GM18507 (cell line): ENCODE data around the gene NOTCH1.

Experiments
- DNase-seq: peaks from one replicate; pipeline ENCODE4 v3.0.0; 2011; ENCODE audit warnings: low read depth; ENCODE audit not compliant: insufficient read length; ENCODE audit errors: extremely low spot score
- FAIRE-seq: peaks from 2 replicates; lab custom pipeline; 2011; peaks lifted over from hg19 to GRCh38; lab: Jason Lieb, UNC

The NOTCH1 gene

DNA sequence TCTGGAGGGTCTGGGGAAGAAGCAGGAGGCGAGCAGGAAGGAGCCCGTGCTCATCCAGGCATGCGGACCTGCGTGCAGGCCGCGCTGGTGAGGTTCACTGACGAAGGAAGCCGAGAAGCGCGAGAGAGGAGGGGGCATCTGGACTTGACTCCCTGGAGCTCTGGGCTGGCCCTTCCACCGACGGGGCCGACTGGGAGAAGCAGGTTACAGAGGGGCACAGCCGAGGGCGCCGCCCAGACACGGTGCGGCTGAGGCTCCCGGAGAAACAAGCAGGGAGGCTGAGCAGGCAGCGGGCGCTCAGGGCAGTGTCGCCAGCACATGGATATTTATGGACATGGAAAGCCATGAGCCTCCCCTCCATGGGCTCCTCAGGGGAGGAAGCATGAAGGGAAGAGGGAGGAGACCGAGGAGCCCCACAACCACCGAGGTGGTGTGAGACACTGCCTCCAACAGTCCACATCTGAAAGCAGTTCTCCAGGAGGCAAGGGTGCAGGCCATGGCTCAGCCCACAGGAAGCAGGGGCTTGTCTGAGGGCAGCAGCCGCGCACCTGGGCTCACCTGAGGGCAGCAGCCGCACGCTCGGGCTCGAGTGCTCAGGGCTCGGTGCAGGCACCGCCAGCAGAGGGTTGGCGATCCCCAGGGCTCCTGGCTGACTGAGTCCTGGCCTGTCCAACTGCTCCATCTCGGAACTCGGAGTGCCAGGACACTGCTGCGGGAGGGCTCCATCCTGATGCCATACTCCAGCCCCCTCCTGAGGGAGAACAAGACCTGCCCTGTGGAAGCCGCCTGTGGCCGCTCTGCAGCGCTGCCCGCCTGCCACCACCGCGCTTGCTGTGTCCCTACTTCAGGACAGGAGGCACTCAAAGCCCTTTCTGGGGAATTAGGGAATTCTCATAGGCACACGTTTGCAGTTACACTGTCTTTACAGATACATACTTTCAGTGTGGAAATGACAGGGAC is 90.5 kb downstream of the NOTCH1 start:
- DNase-seq (no peak), FAIRE-seq (no peak)

DNA sequence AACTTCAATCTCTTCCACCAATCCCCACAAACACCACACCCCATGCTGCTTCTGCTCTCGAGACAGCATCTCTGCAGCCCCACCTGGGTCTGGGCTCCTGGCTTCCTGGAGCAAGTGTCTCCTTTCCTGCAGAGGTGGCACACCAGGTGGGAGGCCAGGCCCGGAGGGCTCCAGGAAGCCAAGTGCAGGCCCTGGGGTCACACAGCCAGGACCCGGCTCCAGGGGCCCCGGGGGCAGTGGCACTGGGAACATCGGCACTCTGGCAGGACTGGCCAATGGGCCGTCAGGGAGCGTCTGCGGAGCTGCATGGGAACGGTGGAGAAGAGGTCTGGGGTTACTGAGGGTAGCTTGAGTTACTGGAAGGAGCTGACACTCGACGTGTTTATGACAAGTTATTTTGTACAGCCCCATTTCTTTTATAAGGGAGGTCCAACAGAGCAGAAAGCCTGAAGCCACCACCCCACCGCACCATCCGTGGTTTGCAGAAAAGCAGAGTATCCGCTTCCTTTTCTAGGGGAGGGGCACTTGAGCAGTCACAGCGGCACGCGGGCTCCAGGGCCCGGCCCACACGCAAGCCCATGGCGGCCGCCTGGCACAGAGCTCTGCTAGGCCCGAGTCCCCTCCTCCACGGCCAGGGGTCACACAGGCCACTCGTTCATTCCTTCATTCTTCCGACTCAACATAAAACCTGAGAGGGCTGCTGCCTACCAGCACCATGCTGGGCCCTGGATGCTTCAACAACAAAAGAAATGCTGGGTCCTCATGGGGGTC is 91.6 kb downstream of the NOTCH1 start:
- FAIRE-seq (no peak), DNase-seq (no peak)

DNA sequence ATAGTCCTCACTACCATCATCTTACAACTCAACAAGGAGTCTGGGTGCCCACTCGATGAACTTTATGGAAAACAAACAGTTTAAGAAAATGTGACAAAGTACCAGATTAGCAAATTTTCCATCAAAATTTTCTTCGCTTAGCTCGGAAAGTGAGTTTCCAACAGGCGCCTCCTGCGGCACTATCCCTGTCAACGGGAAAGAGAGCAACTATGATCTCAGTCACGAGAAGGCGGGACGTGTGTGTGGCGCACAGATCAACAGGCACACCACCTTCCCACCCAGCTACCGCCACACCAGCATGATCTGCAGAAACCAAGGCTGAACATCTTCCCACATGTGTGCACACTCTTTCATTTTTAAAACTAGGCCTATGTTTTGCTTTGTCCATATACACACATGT is 92.5 kb downstream of the NOTCH1 start:
- no peak for DNase-seq
- no peak for FAIRE-seq

DNA sequence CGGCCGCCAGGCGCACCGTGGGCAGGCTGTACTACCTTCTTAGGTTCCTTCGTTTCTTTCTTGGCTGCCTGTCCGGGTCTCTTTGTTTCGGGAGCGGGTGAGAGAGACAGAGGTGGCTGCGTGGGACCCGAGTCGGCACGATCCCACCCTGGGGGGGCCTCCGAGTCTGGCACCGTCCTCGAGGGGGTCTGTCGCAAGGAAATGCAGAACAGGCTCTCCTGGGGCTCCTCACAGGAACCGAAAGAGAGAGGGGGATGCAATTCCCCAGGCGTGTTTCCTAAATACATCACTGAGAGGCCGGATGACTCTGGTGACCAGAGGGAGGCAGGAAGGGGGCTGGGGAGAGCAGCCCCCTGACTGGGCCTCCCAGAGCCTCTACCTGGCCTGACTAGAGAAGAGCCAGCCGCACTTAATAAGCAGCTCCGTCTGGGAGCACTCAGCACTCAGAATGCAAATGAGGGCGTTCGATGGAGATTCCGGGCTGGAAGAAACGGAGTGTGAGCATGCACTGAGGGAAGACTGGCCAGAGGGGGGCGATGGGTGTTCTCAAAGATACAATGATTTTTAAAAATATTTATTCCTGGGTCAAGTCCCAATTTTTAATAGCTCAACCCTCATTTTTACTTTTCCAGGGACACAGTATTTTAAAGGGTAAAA is 94.5 kb downstream of the NOTCH1 start:
- FAIRE-seq (no peak), DNase-seq (no peak)

DNA sequence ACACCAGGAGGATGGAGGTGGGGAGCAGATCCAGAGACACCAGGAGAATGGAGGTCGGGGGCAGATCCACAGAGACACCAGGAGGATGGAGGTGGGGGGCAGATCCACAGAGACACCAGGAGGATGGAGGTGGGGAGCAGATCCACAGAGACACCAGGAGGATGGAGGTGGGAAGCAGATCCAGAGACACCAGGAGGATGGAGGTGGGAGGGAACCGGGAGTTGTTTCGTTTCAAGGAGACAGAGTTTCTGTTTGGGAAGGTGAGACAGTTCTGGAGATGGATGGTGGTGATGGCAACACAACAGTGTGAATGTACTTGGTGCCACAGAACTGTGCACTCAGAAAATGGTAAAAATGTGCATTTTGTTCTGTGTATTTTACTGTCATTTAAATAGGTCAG is 97.2 kb downstream of the NOTCH1 start:
- FAIRE-seq (no peak), DNase-seq (no peak)

DNA sequence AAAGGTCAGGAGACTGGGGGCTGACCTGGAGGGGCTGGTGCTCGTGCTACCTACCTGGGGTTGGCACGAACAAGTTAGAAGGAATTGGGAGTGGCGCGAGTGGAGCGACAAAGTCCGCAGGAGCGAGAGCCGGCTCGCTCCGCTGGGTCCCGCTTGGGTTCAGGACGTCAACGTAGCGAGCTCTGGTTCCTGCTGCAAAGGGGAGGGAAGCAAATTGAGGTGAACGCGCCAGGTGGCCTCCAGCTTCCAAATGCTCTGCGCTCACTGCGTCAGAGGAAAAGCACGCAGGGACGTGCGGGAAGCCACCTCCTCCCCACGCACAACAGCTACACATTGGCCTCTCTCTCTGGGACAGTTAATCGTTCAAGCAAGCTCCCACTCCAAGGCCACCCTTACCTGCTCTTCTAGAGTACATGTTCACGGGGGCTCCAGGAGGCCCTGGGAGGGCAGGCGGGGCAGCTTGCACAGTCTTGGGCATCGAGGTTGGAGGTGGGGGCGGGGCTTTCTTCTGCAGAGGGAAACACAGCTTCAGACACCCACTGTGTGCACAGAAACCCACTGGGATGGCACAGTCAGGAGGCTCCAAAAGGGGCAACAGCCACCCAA is 98.6 kb downstream of the NOTCH1 start:
- DNase-seq = no peak
- no peak for FAIRE-seq

DNA sequence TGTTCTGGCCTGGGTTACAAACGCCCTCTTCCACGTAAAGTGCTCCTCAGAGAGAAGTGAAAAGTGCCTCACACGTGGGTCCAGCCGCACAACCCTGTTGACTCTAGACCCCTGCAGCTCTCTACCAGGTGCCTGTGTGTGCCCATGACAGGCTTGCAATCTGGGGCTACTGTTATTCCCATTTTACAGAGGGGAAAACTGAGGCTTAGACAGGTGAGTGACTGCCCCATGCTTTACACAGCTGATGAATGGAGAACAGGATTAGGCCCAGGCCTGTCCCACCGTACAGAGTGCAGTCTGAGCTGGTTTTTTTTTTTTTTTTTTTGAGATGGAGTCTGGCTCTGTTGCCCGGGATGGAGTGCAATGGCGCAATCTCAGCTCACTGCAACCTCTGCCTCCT is 100.0 kb downstream of the NOTCH1 start:
- DNase-seq = no peak
- no peak for FAIRE-seq
